Hematopoietic multipotent progenitor cell treated with erythropoietin and hydrocortisone succinate and interleukin-3 and kit ligand, for 17 days (in vitro differentiated cells): ENCODE results near the gene CACNB4.
"Not testable (repeated sequence)": the region's sequence is repeated elsewhere in the genome, so short reads cannot be mapped to it uniquely, and the experiment has no call there.

Experiments
- DNase-seq: peaks from one replicate; pipeline ENCODE4 v3.0.0-alpha.2; 2015; ENCODE audit warnings: low spot score

The CACNB4 gene

DNA sequence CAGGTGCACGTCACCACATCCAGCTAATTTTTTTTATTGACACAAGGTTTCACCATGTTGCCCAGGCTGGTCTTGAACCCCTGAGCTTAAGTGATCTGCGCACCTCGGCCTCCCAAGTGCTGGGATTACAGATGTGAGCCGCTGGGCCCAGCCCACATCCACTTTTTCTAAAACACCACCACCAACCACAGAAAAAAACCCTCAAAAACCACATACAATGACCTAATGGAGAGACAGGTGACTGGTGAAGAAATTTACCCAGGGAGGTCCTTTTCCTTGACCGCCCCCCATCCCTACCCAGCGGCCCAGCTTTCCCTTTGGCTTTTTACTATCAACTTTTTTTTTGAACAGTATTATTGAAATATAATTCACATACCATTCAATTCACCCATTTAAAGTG is 47.9 kb downstream of the CACNB4 start:
- DNase-seq: no peak

DNA sequence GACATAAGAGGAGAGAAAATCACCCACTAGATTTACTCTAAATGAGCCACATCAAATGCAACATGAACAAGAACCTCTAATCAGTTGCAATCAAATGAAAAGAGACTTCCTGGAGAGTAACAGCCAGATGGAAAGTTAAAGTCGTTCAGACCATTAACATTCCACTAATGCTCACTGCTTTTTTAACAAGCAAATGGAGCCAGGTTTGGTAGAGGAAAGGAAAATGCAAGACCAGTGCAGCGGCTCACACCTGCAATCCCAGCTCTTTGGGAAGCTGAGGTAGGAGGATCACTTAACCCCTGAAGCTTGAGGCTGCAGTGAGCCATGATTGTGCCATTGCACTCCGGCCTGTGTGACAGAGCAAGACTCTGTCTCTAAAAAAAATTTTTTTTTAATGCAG is 48.5 kb downstream of the CACNB4 start:
- DNase-seq: no peak

DNA sequence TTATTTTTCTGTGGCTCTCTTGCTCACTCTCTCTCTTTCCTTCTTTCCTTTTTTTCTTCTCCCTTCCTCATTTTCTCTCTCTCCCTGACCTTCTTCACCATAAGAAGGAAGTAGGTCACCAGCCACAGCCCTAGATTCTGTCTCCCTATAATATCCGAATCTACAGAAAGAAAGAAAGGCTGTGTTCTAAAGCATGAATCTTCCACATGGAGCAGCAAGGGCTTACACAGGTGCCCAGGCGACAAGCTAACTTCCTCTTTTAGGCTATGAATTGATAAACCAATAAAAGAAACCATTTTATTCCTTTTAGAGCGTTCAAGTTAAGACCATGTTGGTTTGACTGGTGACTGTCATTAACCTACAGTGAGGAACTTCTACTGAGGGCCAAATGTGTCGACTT is 49.3 kb downstream of the CACNB4 start:
- no peak for DNase-seq

DNA sequence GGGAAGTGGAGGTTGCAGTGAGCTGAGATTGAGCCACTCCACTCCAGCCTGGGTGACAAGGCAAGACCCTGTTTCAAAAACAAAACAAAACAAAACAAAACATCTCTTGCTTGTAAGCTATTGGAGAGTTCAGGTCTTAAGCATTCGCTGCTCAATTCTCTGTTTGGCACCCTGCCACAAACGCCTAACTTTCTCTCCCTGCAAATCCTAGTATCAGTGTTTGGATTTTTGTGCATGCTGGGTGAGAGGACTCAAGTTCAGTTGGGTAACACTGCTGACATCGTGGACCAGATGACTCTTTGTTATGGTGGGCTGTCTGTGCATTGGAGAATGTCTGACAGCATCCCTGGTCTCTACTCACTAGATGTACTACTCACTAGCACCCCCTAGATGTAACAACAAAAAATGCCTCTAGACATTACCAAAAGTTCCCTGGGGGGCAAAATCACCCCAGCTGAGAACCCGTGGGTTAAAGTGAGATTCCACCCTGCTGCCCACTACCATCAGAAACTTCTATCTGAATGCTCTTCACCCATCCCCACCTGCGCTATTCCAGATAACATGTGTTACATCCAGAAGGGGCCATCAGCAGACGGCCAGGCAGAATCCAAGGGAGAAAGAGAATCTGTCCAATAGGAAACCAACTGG is 50.9 kb downstream of the CACNB4 start:
- DNase-seq: no peak

DNA sequence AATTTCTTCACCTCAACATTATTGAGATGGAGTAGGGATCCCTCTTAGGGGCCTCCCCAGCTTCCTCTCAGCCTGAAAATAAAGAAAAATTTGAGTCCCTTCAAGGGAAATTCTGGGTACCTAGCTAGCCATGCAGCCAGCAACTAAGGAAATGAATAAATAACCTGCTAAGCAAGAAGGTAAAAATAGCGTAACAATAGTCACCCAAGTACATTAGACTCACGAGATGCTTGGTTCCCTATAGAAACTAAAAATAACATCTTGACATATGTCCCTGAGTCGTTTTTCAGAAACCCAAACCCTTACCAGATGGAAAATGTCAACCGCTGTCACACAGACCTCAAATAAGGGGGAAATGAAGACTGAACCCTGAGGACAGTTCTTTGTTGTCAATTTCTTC is 51.9 kb downstream of the CACNB4 start:
- DNase-seq: no peak

DNA sequence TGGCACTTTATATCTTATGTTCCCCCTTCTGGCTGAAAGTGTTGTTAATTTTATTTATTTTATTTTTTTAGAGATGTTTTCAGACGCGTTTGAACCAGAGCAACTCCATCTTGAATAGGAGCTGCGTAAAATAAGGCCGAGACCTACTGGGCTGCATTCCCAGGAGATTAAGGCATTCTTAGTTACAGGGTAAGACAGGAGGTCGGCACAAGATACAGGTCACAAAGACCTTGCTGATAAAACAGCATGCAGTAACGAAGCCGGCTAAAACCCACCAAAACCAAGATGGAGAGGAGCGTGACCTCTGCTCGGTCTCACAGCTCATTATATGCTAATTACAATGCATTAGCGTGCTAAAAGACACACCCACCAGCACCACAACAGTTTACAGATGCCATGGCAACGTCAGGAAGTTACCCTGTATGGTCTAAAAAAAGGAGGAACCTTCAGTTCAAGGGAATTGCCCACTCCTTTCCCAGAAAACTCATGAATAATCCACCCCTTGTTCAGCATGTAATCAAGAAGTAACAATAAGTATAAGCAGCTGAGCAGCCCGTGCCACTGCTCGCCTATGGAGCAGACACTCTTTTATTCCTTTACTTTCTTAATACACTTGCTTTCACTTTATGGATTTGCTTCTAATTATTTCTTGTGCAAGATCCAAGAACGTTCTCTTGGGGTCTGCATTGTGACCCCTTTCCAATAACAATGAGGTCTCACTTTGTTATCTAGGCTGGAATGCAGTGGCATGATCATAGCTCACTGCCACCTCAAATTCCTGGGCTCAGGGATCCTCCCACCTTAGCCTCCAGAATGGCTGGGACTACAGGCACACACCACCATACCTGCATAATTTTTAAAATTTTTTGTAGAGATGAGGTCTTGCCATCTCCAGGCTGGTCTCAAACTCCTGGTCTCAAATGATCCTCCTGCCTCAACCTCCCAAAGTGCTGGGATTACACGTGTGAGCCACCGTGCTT is 55.9 kb downstream of the CACNB4 start:
- DNase-seq: no peak

DNA sequence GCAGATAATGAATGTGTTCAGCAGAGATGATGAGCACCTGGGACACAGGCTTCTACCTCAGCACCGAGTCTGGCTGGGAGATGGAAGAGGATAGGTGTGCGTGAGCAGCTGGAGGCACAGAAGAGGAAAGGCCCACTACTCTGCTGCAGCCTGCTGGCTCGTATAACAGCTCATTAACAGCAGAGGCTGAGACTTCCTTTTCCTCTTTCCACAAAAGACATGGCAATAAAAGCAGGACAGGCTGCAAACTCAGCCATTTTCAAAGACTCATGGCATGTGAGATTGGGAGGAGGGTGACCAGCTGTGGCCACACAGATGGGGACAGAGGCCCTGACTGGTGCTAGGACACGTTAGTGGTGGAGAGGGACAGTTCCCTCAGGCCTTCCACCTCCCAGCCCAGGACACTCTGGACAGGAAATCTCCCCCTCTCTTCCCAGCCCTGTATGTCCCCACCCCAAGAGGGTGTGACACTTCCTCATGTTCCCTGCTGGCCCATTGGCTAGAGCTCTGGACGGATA is 60.3 kb downstream of the CACNB4 start:
- DNase-seq: no peak

DNA sequence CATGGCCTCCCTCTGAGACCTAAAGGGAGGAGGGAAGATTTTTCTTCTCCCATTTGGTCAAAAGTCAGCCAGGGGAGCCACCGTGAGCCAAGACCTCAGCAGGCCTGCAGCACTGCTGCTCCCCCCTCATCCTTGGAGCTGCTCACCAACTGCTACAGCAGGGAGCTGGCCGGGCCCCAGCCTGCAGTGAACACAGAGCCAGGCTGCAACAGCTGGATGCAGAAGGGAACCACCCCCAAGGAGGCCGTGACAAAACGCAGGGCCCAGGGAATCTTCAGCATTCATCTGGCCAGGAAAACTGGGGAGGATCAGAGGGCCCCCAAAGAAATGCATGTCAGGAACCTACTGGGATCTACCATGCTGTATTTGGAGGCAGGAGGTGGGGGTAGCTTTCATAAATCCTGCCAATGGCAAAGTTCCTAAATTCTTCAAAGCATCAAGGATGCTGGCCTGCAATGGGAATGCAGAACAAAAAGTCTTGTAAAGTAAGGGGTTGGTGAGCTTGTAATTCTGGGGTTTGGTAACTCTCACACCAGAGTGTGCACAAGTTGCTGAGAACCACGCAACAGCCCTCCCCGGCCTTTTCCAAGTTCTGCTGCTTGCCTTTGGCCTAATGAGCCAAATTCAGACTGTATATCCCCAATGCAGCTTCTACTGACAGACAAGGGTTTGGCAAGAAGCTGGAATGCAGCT is 61.0 kb downstream of the CACNB4 start:
- DNase-seq: no peak

DNA sequence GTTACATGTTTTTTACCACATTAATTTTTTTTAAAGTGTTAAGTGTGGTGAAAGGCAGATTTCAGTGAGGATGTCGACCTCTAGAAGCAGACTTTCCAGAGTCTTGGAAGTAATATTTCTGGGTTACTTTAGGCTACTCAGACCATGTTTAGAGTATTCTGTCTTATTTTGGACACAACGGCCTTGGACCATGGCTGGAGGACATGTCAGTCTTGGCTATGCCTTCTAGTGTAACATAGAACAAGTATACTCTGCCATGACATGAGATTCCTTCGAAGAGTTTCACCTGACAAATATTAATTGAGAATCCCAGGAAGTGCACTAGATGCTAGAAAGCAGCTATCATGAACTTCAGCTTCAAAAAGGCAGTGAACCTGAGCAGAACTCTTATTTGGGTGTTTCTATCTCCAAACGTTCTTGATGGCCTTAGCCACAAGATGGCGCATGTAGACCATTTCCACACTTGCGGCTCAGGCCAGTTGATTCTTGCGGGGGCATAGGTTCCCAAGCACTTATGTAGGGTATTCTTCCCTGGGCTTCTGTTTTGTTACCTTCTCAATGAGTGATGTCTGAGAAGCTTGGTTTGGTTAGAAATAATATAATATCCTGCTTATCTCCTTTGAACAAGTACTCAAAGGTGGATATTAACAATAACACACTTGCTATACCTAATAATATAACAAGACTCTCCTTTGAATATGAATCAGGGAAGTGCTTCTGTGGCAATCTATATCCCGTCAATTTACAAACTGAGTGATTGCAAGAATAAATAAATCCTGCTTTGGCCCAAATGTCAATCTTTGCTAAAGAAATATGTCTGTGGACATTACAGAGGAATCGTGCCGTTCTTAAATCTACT is 62.0 kb downstream of the CACNB4 start:
- DNase-seq: peak; percentile 61

DNA sequence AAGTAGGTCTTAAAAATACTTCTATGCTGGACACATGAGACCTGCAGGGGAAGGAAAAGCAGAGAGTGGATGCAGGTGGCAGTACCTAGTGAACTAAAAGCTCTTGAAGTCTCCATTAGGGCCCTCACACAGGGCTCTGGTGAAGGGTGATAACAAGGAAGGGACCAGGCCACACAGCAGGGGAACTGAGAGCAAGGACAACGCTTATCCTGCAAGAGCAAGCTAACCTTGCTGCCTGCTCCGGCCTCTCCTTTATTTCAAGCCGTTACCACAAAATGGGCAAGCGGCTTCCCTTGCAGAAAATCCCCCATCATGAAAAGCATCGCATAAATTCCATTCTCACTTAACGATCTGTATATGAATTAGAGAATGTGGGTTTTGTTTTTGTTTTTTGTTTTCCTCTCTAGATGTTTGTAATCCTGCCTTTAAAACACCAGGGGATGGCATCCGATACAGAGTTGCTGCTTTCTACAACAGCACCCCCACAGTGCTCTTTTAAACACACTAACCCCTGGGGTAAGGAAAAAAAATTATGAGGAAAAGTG is 64.5 kb downstream of the CACNB4 start:
- DNase-seq: no peak

DNA sequence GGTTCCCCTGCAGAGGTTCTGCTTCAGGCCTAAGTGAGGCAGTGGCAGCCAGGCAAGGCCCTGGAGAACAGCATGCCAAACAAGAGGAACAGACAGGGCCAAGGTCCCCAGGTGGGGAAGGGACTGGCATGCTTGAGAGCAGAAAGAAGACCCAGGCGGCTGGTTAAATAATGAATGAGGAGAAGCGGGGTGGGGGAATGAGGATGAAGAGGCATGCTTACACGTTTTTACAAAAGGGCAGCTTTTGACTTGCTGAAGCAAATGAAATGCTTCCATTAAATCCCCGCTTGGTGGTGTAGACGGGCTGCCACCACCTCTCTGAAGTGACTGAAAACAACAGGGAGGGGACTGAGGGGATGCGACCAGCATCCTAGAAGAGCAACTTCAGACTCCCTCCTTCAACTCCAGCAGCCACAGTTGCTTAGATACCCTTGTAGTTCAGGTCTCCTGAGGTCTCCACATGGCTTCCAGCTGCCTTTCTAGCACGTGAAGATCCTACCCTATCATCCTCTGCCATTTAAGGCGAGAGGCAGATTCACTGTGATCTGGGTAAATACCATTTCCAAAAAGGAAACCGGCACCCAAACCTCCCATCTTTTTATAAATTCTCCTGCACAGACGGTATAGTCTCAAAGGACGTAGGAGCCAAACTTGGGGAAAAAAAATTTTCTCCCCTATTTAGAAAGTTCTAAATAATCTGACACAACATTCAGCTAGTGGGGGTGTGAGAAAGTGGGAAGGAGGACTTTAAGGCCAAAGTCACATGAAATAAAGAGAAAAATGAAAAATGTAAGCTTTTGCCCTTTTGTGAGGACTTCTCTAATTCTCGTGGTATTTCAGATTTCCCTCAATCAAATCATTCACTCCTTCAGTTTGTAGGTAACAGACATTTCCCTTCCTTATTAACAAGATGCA is 65.6 kb downstream of the CACNB4 start:
- DNase-seq: no peak

DNA sequence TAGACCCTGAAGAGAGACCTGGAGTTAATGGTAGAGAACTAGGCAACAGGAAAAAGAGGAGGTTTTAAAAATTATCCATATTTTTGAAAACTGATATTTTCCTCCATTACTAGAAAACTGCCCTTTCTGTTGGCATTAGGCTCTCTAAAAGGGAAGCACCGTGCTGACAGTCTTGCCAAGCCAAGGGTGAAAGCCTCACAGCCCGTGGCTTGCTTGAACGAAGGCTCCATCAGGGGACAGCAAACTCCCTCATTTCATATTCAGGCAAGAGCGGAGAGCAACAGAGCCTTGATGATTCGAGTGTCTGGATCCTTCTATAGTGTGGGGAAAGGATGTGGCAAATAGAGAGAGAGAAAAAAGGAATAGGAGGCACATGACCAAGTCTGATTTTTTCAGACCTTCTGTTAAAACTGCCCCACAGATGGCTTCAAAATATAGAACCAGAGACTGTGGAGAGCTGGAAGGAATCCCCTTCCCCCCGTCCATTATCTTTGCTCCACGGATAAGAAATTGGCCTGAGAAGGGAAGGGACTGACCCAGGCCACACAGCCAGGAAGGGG is 67.0 kb downstream of the CACNB4 start:
- DNase-seq: no peak

DNA sequence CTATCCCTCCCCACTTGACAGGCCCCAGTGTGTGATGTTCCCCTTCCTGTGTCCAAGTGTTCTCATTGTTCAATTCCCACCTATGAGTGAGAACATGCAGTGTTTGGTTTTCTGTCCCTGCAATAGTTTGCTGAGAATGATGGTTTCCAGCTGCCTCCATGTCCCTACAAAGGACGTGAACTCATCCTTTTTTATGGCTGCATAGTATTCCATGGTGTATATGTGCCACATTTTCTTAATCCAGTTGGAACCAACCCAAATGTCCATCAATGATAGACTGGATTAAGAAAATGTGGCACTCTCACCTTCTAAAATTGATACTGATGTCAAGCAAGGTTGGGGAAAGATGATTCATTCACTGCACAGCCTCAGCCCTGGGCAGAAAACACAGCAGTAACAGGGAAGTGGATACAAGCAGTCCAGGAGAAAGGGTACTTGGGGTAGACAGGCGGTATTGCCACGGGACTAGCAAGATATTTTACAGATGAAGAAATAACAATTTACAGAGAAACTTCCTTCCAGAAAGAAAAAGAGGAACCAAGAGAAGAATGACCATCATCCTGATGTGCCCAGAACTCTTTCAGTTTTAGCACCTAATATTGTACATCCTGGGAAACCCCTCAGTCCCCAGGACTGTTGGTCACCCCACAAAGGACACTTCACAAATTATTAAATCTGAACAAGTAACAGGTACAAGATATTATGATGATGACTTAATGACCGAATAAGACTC is 68.1 kb downstream of the CACNB4 start:
- DNase-seq: not testable (repeated sequence)

DNA sequence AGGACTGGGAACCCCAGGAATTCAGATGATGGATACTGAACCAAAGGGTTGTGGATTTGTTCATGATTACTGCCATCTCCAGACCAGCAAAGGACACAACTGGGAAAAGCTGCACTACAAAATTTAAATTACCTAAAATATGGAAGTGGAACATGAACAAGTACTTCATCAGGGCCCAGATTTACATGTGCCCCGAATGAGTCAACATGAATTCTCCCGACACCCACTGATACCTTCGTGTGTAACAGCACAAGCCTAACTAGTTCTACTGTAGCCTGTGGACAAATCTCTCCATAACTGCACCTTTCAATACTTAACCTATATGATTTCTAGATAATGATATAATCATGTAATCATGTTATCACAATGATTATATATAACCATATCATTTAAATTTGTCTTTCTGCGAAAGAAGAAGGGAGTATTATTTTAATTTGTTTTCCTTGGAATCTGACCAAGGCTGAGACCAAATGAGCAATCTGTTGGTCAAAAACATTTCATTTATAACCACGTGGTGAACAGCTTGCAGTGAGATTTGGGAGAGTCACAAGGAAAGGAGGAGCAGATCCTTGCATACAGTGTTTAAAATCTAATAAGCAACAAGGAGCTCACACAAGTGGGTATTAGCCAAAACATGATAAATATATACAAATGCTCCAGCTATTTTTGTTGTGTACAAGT is 70.5 kb downstream of the CACNB4 start:
- no peak for DNase-seq

DNA sequence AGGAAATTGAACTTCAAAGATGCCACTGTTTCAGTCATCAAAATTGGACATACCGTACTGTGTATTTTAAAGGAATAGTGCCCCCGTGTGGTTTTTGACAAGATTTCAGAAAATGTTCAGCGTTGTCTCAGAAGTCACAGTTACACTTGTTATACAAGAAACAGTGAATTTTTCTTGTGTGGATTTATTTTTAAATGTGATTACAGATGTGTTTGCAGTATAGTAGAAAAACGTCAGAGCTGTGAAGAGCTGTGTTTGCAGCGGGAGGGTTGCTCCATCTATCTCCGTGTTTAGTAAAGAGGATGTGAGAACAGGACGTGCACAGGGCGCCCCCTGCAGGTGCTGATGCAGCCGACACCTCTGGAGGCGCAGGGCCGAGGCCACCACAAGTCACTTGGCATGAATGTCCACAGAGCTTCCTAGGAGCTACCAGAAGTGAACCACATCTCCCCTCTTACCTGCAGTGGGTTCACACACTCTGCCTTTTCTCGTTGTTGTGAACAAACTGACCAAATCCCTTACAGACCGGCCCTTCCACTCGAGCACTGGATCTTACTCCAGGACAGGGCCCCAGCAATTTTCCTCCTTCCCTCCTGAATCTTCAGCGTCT is 73.1 kb downstream of the CACNB4 start:
- peak; percentile 75 for DNase-seq

DNA sequence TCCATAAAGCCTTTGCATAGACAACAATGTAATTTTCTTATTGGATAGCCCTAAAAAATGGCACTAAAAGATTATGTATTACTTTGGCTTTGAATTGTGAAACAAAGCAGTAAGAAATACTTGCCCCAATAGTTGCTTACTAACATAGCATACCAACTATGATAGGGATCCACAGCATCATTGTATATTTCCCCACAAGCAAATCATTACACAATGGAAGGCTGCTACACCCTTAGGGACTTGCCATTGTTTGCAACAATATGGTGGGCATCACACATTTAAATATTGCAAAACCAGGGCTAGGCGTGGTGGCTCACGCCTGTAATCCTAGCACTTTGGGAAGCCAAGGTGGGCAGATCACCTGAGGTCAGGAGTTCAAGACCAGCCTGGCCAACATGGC is 74.4 kb downstream of the CACNB4 start:
- no peak for DNase-seq

DNA sequence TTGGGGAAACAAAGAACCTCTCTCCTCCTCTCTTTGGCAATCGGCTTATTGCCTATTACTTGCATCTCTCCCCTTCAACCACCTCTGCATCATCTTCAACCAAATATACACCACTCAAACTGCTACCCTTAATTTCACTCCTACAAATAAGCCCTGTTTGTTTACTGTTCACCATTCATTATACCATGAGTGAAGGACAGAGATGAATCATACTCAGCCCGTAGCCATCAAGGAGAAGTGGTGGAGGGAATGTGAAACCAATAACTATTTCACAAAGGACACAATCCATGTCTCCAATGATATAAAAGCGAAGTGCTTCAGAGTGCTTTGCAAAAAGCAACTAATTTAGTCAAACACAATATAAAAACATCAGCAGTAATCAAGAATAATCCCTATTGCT is 76.8 kb downstream of the CACNB4 start:
- no peak for DNase-seq

DNA sequence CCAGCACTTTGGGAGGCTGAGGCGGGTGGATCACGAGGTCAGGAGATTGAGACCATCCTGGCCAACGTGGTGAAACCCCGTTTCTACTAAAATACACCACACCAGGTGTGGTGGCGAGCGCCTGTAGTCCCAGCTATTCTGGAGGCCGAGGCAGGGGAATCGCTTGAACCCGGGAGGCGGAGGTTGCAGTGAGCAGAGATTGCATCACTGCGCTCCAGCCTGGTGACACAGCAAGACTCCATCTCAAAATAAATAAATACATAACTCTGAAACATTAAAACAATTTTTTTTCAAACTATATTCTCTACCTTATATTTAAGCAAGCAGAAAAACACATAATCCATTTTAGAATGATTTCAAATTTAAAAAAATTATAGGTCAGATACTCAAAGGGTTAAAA is 77.8 kb downstream of the CACNB4 start:
- DNase-seq: not testable (repeated sequence)
